ENCODE results near the gene ADGRG1.

DNA sequence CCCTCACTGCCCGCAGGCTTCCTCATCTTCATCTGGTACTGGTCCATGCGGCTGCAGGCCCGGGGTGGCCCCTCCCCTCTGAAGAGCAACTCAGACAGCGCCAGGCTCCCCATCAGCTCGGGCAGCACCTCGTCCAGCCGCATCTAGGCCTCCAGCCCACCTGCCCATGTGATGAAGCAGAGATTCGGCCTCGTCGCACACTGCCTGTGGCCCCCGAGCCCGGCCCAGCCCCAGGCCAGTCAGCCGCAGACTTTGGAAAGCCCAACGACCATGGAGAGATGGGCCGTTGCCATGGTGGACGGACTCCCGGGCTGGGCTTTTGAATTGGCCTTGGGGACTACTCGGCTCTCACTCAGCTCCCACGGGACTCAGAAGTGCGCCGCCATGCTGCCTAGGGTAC lies 35.0 kb downstream of the ADGRG1 start:
- TF ChIP-seq, protein P1, sequence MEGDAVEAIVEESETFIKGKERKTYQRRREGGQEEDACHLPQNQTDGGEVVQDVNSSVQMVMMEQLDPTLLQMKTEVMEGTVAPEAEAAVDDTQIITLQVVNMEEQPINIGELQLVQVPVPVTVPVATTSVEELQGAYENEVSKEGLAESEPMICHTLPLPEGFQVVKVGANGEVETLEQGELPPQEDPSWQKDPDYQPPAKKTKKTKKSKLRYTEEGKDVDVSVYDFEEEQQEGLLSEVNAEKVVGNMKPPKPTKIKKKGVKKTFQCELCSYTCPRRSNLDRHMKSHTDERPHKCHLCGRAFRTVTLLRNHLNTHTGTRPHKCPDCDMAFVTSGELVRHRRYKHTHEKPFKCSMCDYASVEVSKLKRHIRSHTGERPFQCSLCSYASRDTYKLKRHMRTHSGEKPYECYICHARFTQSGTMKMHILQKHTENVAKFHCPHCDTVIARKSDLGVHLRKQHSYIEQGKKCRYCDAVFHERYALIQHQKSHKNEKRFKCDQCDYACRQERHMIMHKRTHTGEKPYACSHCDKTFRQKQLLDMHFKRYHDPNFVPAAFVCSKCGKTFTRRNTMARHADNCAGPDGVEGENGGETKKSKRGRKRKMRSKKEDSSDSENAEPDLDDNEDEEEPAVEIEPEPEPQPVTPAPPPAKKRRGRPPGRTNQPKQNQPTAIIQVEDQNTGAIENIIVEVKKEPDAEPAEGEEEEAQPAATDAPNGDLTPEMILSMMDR (IDR thresholded peaks at IDR 0.05), result no peak
- no peak for TF ChIP-seq POLR2AphosphoS5 (IDR thresholded peaks at IDR 0.05)
